Mucosa of descending colon (tissue), 3 donors: ENCODE data around the gene PHLDA3. TPM values are rescaled to one million over a fixed set of nuclear protein-coding genes. Genes with fewer than 3 reads are reported as not detected.
A peak's percentile ranks its signal among the peaks of the same experiment; 100 is the strongest.

ENCODE experiments used
- ATAC-seq: fragments of 200-7000 bp; cut with Tn5 transposase; one replicate; pipeline ENCODE4 v1.9.1; 2020; ENCODE audit warnings: mild to moderate bottlenecking, moderate library complexity
- DNase-seq, 3 donors: peaks; one replicate each; pipeline ENCODE4 v3.0.0-alpha.2; 2020
- H3K36me3 ChIP-seq: fragments of 200-600 bp; one replicate; pipeline ENCODE4 v1.8.0; 2021; ENCODE audit warnings: low read depth, mild to moderate bottlenecking
- H3K4me1 ChIP-seq: fragments of 200-600 bp; one replicate; pipeline ENCODE4 v1.8.0; 2021; ENCODE audit warnings: low read depth, mild to moderate bottlenecking
- H3K4me3 ChIP-seq: fragments of 200-600 bp; one replicate; pipeline ENCODE4 v1.8.0; 2021; ENCODE audit warnings: mild to moderate bottlenecking
- H3K9me3 ChIP-seq: fragments of 200-600 bp; one replicate; pipeline ENCODE4 v1.8.0; 2021; ENCODE audit warnings: mild to moderate bottlenecking
- intact Hi-C, 2 donors: fragments of 100-400 bp; cut with DNase I in 1 of 2; cut with micrococcal nuclease in 1 of 2; formaldehyde crosslinking; loops; one replicate each; pipeline versions ENCODE4 v1.11.0 to v1.11.1; 2022; cut with DNase I, micrococcal nuclease
- total RNA-seq, 3 donors: library from RNA; stranded (reverse); fragmentation: NEBNext Ultra II Directional in 2 of 3; extraction: Animal tissue kit (Norgen Biotek cat#: 25700) in 2 of 3; gene quantifications; one replicate each; pipeline versions ENCODE4 v1.2.1 to v1.2.4, GENCODE V29; 2021 to 2023
- TF ChIP-seq, protein P1 (sequence below): fragments of 200-600 bp; IDR thresholded peaks from one replicate; pipeline ENCODE4 v1.8.0; 2022; ENCODE audit warnings: antibody characterized with exemption, mild to moderate bottlenecking
- donor health status: DM: no; HTN: no; CAD: no; lungs with moderate emphysema.
- donor health status: DM: no; HTN: no; CAD: no.
- donor health status: DM: no; HTN: yes; CAD: no.

The PHLDA3 gene
- total RNA-seq, 3 donors from 2014 or later, result 8.5 to 106 (median 12.4) TPM

DNA sequence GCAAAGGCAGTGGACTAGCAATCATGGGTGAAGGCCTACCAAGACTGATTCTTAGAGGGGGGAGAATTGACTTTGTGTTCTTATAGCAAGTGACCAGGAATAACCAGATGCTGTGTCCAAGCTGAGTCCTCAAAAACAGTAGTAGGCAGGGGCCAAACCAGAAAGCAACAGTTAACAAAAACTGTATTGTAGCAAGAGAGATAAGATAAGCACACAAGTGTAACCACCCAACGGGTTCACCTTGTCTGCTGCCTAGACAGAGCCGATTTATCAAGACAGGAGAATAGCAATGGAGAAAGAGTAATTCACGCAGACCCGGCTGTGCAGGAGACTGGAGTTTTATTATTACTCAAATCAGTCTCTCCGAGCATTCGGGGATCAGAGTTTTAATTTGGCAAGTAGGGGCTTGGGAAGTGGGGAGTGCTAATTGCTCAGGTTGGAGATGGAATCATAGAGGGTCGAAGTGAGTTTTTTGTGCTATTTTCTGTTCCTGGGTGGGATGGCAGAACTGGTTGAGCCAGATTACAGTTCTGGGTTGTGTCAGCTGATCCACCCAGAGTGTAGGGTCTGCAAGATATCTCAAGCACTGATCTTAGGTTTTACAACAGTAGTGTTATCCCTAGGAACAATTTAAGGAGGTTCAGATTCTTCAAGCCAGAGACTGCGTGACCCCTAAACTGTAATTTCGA lies 46.2 kb upstream of the PHLDA3 start:
- Histone ChIP-seq H3K4me1 (peaks cover 4% of the 10 kb centered on the region), H3K4me3 (no peak overlapping the region), H3K36me3 (no peaks in the 10 kb centered on the region), H3K9me3 (no peaks in the 10 kb centered on the region)
- DNase-seq, result no peak
- intact Hi-C loops, result loop anchor here in 1 of 2 donors (10.0 kb wide), 1 partner anchor 70 kb away; no protein-coding TSS in a partner anchor
- ATAC-seq, result no peak
- TF ChIP-seq, protein P1, sequence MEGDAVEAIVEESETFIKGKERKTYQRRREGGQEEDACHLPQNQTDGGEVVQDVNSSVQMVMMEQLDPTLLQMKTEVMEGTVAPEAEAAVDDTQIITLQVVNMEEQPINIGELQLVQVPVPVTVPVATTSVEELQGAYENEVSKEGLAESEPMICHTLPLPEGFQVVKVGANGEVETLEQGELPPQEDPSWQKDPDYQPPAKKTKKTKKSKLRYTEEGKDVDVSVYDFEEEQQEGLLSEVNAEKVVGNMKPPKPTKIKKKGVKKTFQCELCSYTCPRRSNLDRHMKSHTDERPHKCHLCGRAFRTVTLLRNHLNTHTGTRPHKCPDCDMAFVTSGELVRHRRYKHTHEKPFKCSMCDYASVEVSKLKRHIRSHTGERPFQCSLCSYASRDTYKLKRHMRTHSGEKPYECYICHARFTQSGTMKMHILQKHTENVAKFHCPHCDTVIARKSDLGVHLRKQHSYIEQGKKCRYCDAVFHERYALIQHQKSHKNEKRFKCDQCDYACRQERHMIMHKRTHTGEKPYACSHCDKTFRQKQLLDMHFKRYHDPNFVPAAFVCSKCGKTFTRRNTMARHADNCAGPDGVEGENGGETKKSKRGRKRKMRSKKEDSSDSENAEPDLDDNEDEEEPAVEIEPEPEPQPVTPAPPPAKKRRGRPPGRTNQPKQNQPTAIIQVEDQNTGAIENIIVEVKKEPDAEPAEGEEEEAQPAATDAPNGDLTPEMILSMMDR, result no peak

DNA sequence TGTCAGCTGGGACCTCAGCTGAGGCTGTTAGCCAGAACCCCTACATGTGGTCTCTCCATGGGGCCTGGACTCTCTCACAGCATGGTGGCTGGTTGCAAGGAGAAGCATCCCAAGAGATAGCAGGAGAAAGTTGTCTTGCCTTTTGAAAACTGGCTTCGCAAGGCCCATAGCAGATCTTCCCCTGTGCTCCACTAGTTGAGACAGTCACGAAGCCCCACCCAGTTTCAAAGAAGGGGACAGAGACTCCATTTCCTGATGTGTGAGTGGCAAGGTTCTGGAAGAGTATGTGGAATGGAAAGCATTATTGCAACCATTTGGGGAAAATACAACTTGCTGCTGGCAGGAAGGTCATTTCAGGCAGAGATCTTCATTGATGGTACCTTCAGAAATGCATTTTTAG lies 45.5 kb upstream of the PHLDA3 start:
- ATAC-seq, result no peak
- Histone ChIP-seq H3K4me1 (peaks cover 4% of the 10 kb centered on the region), H3K4me3 (no peak overlapping the region), H3K9me3 (no peaks in the 10 kb centered on the region), H3K36me3 (no peaks in the 10 kb centered on the region)
- intact Hi-C loops, result loop anchor here in 1 of 2 donors (10.0 kb wide), 1 partner anchor 70 kb away; no protein-coding TSS in a partner anchor
- TF ChIP-seq, protein P1, result no peak
- DNase-seq, result no peak

DNA sequence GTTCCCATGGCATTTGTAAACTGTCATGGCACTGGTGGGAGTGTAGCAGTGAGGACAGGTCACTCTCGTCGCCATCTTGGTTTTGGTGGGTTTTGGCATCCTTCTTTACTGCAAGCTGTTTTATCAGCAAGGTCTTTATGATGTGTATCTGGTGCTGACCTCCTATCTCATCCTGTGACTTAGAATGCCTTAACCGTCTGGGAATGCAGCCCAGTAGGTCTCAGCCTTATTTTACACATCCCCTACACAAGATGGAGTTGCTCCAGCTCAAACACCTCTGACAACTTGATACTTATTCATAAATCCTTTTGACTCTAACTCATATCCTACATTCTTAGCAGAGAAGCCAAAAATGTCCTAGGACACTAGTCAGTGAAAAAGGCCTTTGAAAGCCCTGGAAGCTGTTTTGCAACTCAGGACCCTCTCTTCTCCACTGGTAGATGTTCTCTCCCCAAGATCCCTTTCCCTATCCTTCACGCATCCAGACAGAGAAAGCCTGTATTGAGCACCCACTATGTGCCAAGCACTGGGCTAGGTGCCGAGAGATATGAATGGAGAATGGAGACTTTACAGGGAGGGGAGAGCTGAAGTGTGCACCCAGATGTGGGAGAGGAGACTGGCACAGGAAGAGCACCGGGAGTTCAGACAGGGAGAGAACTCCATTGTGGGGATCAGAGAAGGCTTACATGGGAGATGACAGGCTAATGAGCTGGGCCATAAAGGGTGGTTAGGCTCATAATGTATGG lies 44.7 kb upstream of the PHLDA3 start:
- intact Hi-C loops, result loop anchor here in 1 of 2 donors (10.0 kb wide), 1 partner anchor 69 kb away; no protein-coding TSS in a partner anchor
- TF ChIP-seq, protein P1, result no peak
- no peak for DNase-seq
- H3K4me3 ChIP-seq, result no peak overlapping the region
- H3K9me3 ChIP-seq, result no peaks in the 10 kb centered on the region
- no peaks in the 10 kb centered on the region for H3K36me3 ChIP-seq
- H3K4me1 ChIP-seq, result peaks cover 4% of the 10 kb centered on the region
- ATAC-seq, result no peak

DNA sequence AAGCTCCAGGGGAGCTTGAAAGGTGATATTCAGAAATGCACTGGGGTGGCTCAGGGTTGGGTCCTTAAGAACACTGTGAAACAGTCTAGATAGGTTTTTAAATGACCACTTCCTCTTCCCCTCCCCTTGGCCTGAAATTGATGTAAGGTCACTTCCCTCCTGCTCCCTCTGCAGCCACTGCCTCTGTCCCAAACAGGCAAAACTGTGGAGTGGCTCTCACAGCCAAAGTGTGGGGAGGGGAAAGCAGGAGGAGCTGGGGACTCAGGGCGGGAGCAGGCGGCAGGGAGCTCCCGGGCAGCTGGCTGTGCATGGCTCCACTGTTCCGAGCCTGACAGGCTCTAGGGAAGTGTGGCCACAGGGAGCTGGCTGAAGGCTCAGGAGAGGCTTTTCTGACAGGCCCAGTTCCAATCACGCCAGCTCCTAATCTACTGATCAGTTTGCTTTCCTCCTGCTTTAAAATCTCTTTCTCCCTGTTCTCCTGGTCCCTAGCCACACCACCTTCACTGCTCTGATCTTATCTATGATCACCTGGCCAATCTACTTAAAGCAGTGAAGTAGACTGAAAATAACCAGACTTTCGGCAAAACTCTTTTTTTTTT lies 43.1 kb upstream of the PHLDA3 start:
- TF ChIP-seq, protein P1, result no peak
- peaks cover 12% of the 10 kb centered on the region for H3K4me1 ChIP-seq
- intact Hi-C loops, result loop anchor here in 1 of 2 donors (10.0 kb wide), 1 partner anchor 67 kb away; no protein-coding TSS in a partner anchor
- H3K36me3 ChIP-seq, result no peaks in the 10 kb centered on the region
- peak in 2 of 3 donors; percentile 54 to 66 for DNase-seq
- peak; percentile 31 for ATAC-seq
- no peaks in the 10 kb centered on the region for H3K9me3 ChIP-seq
- no peak overlapping the region for H3K4me3 ChIP-seq

DNA sequence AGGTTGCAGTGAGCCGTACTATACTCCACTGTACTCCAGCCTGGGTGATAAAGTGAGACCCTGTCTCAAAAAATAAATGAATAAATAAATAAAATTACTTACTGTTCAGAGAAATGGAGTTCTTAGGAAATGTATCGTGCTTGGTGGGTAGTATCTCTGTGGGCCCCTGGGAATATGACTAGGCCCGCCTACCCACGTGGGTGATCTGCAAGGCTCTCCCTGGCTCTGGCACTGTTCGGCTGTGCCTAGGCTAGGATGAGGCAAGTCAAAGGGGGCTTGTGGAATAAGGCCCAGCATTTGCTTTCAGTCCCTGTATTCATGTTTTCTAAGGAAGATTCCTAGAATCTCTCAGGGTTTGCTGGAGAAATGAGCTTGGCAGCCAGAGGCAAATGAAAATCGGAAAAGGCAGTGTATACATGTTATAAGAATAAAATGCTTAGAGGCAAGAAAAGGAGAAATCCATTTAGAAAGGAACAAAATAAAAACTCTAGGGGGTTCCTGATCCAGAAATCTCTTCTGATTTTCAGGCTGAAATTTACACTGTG lies 42.5 kb upstream of the PHLDA3 start:
- TF ChIP-seq, protein P1, result no peak
- no peaks in the 10 kb centered on the region for H3K9me3 ChIP-seq
- intact Hi-C loops, result loop anchor here in 1 of 2 donors (10.0 kb wide), 1 partner anchor 67 kb away; no protein-coding TSS in a partner anchor
- DNase-seq (no peak), ATAC-seq (no peak)
- peaks cover 12% of the 10 kb centered on the region for H3K4me1 ChIP-seq
- no peaks in the 10 kb centered on the region for H3K36me3 ChIP-seq
- H3K4me3 ChIP-seq, result no peak overlapping the region
